Nephron (organoid): ENCODE data around the gene ROPN1.

Source experiments
- H3K27ac Mint-ChIP-seq, 3 experiments: 2 replicates each; pipeline ENCODE4 v1.8.0; 2020; ENCODE audit warnings: mixed read lengths in 3 of 3, mild to moderate bottlenecking in 2 of 3, moderate library complexity in 1 of 3
- H3K27me3 Mint-ChIP-seq: 2 replicates; pipeline ENCODE4 v1.8.0; 2021; ENCODE audit warnings: low read depth, mild to moderate bottlenecking, moderate library complexity, mixed read lengths
- H3K36me3 Mint-ChIP-seq: 2 replicates; pipeline ENCODE4 v1.8.0; 2020; ENCODE audit warnings: low read depth, mixed read lengths
- H3K4me1 Mint-ChIP-seq: 2 replicates; pipeline ENCODE4 v1.8.0; 2020; ENCODE audit warnings: mixed read lengths
- H3K4me3 Mint-ChIP-seq, 3 experiments: 2 replicates each; pipeline ENCODE4 v1.8.0; 2020; ENCODE audit warnings: mild to moderate bottlenecking in 3 of 3, mixed read lengths in 3 of 3, moderate library complexity in 2 of 3
- H3K9me3 Mint-ChIP-seq: 2 replicates; pipeline ENCODE4 v1.8.0; 2020; ENCODE audit warnings: mixed read lengths
- CTCF ChIP-seq, 3 experiments: fragments of 200-600 bp; sonication (generic); IDR thresholded peaks; one replicate each; pipeline ENCODE4 v1.5.0; 2021; ENCODE audit warnings: antibody characterized with exemption in 3 of 3; ENCODE audit not compliant: unreplicated experiment in 3 of 3

Gene ROPN1

GRCh38 chr3:123949641-123950040, 42.3 kb downstream of the ROPN1 start:
- H3K9me3 Mint-ChIP-seq = no peaks in the 10 kb centered on the region
- TF ChIP-seq CTCF (IDR thresholded peaks at IDR 0.05; ENCODE audit: unreplicated experiment in 3 of 3) = no peak
- H3K36me3 Mint-ChIP-seq = peaks cover 69% of the 10 kb centered on the region
- H3K27me3 Mint-ChIP-seq = no peaks in the 10 kb centered on the region
- H3K27ac Mint-ChIP-seq = no peak overlapping the region
- no peak overlapping the region for H3K4me3 Mint-ChIP-seq
- no peaks in the 10 kb centered on the region for H3K4me1 Mint-ChIP-seq

GRCh38 chr3:123948449-123948848, 43.5 kb downstream of the ROPN1 start:
- H3K36me3 Mint-ChIP-seq = peaks cover 75% of the 10 kb centered on the region
- H3K4me3 Mint-ChIP-seq = no peak overlapping the region
- no peak overlapping the region for H3K27ac Mint-ChIP-seq
- no peak for TF ChIP-seq CTCF (IDR thresholded peaks at IDR 0.05; ENCODE audit: unreplicated experiment in 3 of 3)
- no peaks in the 10 kb centered on the region for H3K4me1 Mint-ChIP-seq
- H3K27me3 Mint-ChIP-seq = no peaks in the 10 kb centered on the region
- H3K9me3 Mint-ChIP-seq = no peaks in the 10 kb centered on the region

GRCh38 chr3:123947482-123947881, 44.4 kb downstream of the ROPN1 start:
- H3K27ac Mint-ChIP-seq = no peak overlapping the region

GRCh38 chr3:123941542-123941941, 50.4 kb downstream of the ROPN1 start:
- H3K36me3 Mint-ChIP-seq = peaks cover 54% of the 10 kb centered on the region

More at GRCh38 chr3:123947482-123947881, 44.4 kb downstream of the ROPN1 start:
- Mint-ChIP-seq H3K4me1 (no peaks in the 10 kb centered on the region), H3K36me3 (peaks cover 68% of the 10 kb centered on the region), H3K27me3 (no peaks in the 10 kb centered on the region), H3K4me3 (no peak overlapping the region), H3K9me3 (no peaks in the 10 kb centered on the region)
- TF ChIP-seq CTCF (IDR thresholded peaks at IDR 0.05; ENCODE audit: unreplicated experiment in 3 of 3) = no peak

GRCh38 chr3:123941121-123941520, 50.8 kb downstream of the ROPN1 start:
- TF ChIP-seq CTCF (IDR thresholded peaks at IDR 0.05; ENCODE audit: unreplicated experiment in 3 of 3) = peak; percentile 14 to 29 (median 27)
- Mint-ChIP-seq H3K4me1 (no peaks in the 10 kb centered on the region), H3K27me3 (no peaks in the 10 kb centered on the region)

More at GRCh38 chr3:123941542-123941941, 50.4 kb downstream of the ROPN1 start:
- Mint-ChIP-seq H3K27ac (no peak overlapping the region), H3K4me1 (no peaks in the 10 kb centered on the region), H3K4me3 (no peak overlapping the region), H3K9me3 (no peaks in the 10 kb centered on the region), H3K27me3 (no peaks in the 10 kb centered on the region)
- no peak for TF ChIP-seq CTCF (IDR thresholded peaks at IDR 0.05; ENCODE audit: unreplicated experiment in 3 of 3)

GRCh38 chr3:123939706-123940105, 52.2 kb downstream of the ROPN1 start:
- H3K9me3 Mint-ChIP-seq = no peaks in the 10 kb centered on the region
- no peaks in the 10 kb centered on the region for H3K27me3 Mint-ChIP-seq
- no peaks in the 10 kb centered on the region for H3K4me1 Mint-ChIP-seq
- peaks cover 47% of the 10 kb centered on the region for H3K36me3 Mint-ChIP-seq
- no peak overlapping the region for H3K27ac Mint-ChIP-seq
- H3K4me3 Mint-ChIP-seq = no peak overlapping the region
- TF ChIP-seq CTCF (IDR thresholded peaks at IDR 0.05; ENCODE audit: unreplicated experiment in 3 of 3) = no peak

More at GRCh38 chr3:123941121-123941520, 50.8 kb downstream of the ROPN1 start:
- H3K36me3 Mint-ChIP-seq = peaks cover 50% of the 10 kb centered on the region
- no peaks in the 10 kb centered on the region for H3K9me3 Mint-ChIP-seq
- H3K27ac Mint-ChIP-seq = no peak overlapping the region
- no peak overlapping the region for H3K4me3 Mint-ChIP-seq
